Endothelial cell of umbilical vein (primary cell): Measurements from ENCODE around the gene AGPAT2. TPM values are rescaled to one million over a fixed set of nuclear protein-coding genes. Genes with fewer than 3 reads are reported as not detected.

Source experiments
- BruUV-seq: library from RNA; stranded (reverse); fragments of 400-500 nt; replicated peaks from 2 replicates; lab custom pipeline; 2021; lab: Mats Ljungman, UMichigan
- CTCF ChIA-PET: fragments of 300-600, 350-600 bp; sonication (Branson Sonifier 250); formaldehyde crosslinking; loops from one replicate; lab custom pipeline; 2021; ENCODE audit warnings: antibody characterized with exemption, inconsistent platforms; lab: Charles Lee
- POLR2A ChIA-PET: fragments of 300-600, 350-600 bp; sonication (Branson Sonifier 250); formaldehyde crosslinking; loops from one replicate; lab custom pipeline; 2021; ENCODE audit warnings: antibody characterized with exemption, inconsistent platforms; lab: Charles Lee
- DNase-seq: peaks from one replicate; pipeline ENCODE4 v3.0.0-alpha.2; 2011; ENCODE audit warnings: low read depth, low spot score
- FAIRE-seq: peaks from 2 replicates; lab custom pipeline; 2011; peaks lifted over from hg19 to GRCh38; lab: Jason Lieb, UNC
- H2AFZ ChIP-seq: 2 replicates; pipeline ENCODE4 v1.6.0; 2012; ENCODE audit warnings: low read depth, low read length, control low read depth, inconsistent platforms
- H3K27ac ChIP-seq: 2 replicates; pipeline ENCODE4 v1.5.1; 2011; ENCODE audit warnings: low read depth, mild to moderate bottlenecking, control low read depth, low read length, moderate library complexity; ENCODE audit not compliant: insufficient read depth
- H3K27me3 ChIP-seq, 2 experiments: 2 replicates each; pipeline versions ENCODE4 v1.6.0 to v1.6.1; 2011; ENCODE audit warnings: low read length in 2 of 2, mixed read lengths in 1 of 2; ENCODE audit not compliant: control insufficient read depth in 2 of 2, insufficient read depth in 2 of 2
- H3K36me3 ChIP-seq, 2 experiments: 2 replicates in 1 of 2; 3 replicates in 1 of 2; pipeline ENCODE4 v1.5.1; 2011; ENCODE audit warnings: low read length in 2 of 2, mild to moderate bottlenecking in 1 of 2, moderate library complexity in 1 of 2; ENCODE audit not compliant: control insufficient read depth in 2 of 2, insufficient read depth in 2 of 2; ENCODE audit errors: extremely low read depth in 1 of 2
- H3K4me1 ChIP-seq: 3 replicates; pipeline ENCODE4 v1.5.1; 2011; ENCODE audit warnings: mild to moderate bottlenecking, low read length; ENCODE audit not compliant: control insufficient read depth, insufficient read depth; ENCODE audit errors: extremely low read depth
- H3K4me2 ChIP-seq: 2 replicates; pipeline ENCODE4 v1.6.1; 2011; ENCODE audit warnings: low read length, control low read depth, mixed read lengths; ENCODE audit not compliant: insufficient read depth
- H3K4me3 ChIP-seq, 3 experiments: fragments of 200-600 bp in 1 of 3; sonication (generic), shearing (Covaris generic) in 1 of 3; replicated peaks in 1 of 3; 2 replicates each; pipeline ENCODE4 v1.5.1; 2011 to 2016; ENCODE audit warnings: control low read depth in 3 of 3, low read length in 3 of 3, mild to moderate bottlenecking in 2 of 3, inconsistent platforms in 1 of 3, low read depth in 1 of 3, moderate library complexity in 1 of 3; ENCODE audit not compliant: insufficient read depth in 1 of 3
- H3K79me2 ChIP-seq: 2 replicates; pipeline ENCODE4 v1.6.0; 2012; ENCODE audit warnings: low read length, inconsistent platforms; ENCODE audit not compliant: control insufficient read depth, insufficient read depth
- H3K9ac ChIP-seq: replicated peaks from 2 replicates; pipeline ENCODE3; 2011; ENCODE audit warnings: low read length, control low read depth; ENCODE audit not compliant: insufficient read depth; ENCODE audit errors: extremely low read depth
- H3K9me1 ChIP-seq: replicated peaks from 3 replicates; pipeline ENCODE4 v1.6.0; 2011; ENCODE audit warnings: mild to moderate bottlenecking, low read length; ENCODE audit not compliant: control insufficient read depth, insufficient read depth; ENCODE audit errors: extremely low read depth
- H3K9me3 ChIP-seq: replicated peaks from 2 replicates; pipeline ENCODE4 v1.5.1; 2012; ENCODE audit warnings: low read length, inconsistent platforms; ENCODE audit not compliant: control insufficient read depth, insufficient read depth
- H4K20me1 ChIP-seq: replicated peaks from 2 replicates; pipeline ENCODE3; 2011; ENCODE audit warnings: mild to moderate bottlenecking, low read length; ENCODE audit not compliant: control insufficient read depth, insufficient read depth; ENCODE audit errors: extremely low read depth
- CTCF ChIP-seq, 2 donors: IDR thresholded peaks; 1 replicate in 1 of 2; 2 replicates in 1 of 2; pipeline ENCODE4 v1.5.1; 2011; ENCODE audit warnings: low read length in 2 of 2, mild to moderate bottlenecking in 2 of 2, moderate library complexity in 2 of 2, control low read depth in 1 of 2, inconsistent platforms in 1 of 2, low read depth in 1 of 2; ENCODE audit not compliant: insufficient read depth in 1 of 2; ENCODE audit errors: extremely low read depth in 1 of 2
- EZH2 ChIP-seq: IDR thresholded peaks from 2 replicates; pipeline ENCODE4 v1.6.1; 2012; ENCODE audit warnings: borderline replicate concordance, low read depth, mild to moderate bottlenecking, moderate library complexity, low read length, inconsistent platforms; ENCODE audit not compliant: severe bottlenecking
- FOS ChIP-seq: IDR thresholded peaks from 2 replicates; pipeline ENCODE4 v1.6.1; 2011; ENCODE audit warnings: mild to moderate bottlenecking, low read length, moderate library complexity, borderline replicate concordance; ENCODE audit not compliant: insufficient read depth
- GATA2 ChIP-seq: IDR thresholded peaks from 2 replicates; pipeline ENCODE4 v1.7.0; 2011; ENCODE audit warnings: low read depth, mild to moderate bottlenecking, moderate library complexity, mixed read lengths, low read length; ENCODE audit not compliant: insufficient read length, insufficient read depth
- JUN ChIP-seq: IDR thresholded peaks from 2 replicates; pipeline ENCODE4 v1.6.1; 2011; ENCODE audit warnings: borderline replicate concordance, low read depth; ENCODE audit not compliant: insufficient read length, insufficient read depth
- MAX ChIP-seq: IDR thresholded peaks from 2 replicates; pipeline ENCODE4 v1.6.1; 2011; ENCODE audit not compliant: insufficient read depth, insufficient read length
- MYC ChIP-seq: IDR thresholded peaks from one replicate; pipeline ENCODE4 v1.6.1; 2011; ENCODE audit warnings: mild to moderate bottlenecking, low read depth, low read length
- POLR2A ChIP-seq: IDR thresholded peaks from 2 replicates; pipeline ENCODE4 v1.6.1; 2012; ENCODE audit warnings: low read depth, mild to moderate bottlenecking, control low read depth, low read length
- POLR2AphosphoS5 ChIP-seq: IDR thresholded peaks from 2 replicates; pipeline ENCODE4 v1.6.1; 2012; ENCODE audit warnings: low read depth, mild to moderate bottlenecking, control low read depth, low read length, moderate library complexity; ENCODE audit not compliant: insufficient read depth
- dilution Hi-C: fragments of 300-500 bp; cut with MboI; formaldehyde crosslinking; loops from one replicate; pipeline ENCODE4 v1.15.0; 2019; ENCODE audit warnings: low sequenced_read_pairs; ENCODE audit not compliant: extremely low pct_ligation_motif_present
- intact Hi-C: fragments of 100-400 bp; cut with micrococcal nuclease; formaldehyde crosslinking; loops from one replicate; pipeline ENCODE4 v1.10.0; 2022
- polyA plus RNA-seq, 4 experiments: library from polyadenylated mRNA; depleted of rRNA in 3 of 4; stranded (reverse) in 3 of 4; unstranded in 1 of 4; fragments of >200 nt; gene quantifications; 2 replicates each; pipeline versions ENCODE4 v1.2.1 to v1.2.3, GENCODE V29; 2011 to 2012; ENCODE audit warnings: missing spikeins in 1 of 4
- total RNA-seq: library from RNA; stranded (reverse); gene quantifications from 2 replicates; pipeline ENCODE4 v1.2.3, GENCODE V29; 2021

AGPAT2 gene
- total and polyA plus RNA-seq, 2 donors (not counting 3 experiments of a cell fraction or from before 2014, with no cell fraction given) = 45.5 to 55.3 TPM

GRCh38 chr9:136682710-136683109, 4.5 kb downstream of the AGPAT2 start:
- H2AFZ ChIP-seq = no peak overlapping the region
- H3K36me3 ChIP-seq = peaks cover 0 to 6% of the 10 kb centered on the region in 2 experiments
- no peaks in the 10 kb centered on the region for H3K27me3 ChIP-seq
- BruUV-seq = no TSS peak
- TF ChIP-seq GATA2 = no peak
- no peak for TF ChIP-seq EZH2
- TF ChIP-seq MAX = no peak
- TF ChIP-seq MYC = no peak
- TF ChIP-seq POLR2A = no peak
- TF ChIP-seq POLR2AphosphoS5 = no peak
- no peak for TF ChIP-seq CTCF (IDR thresholded peaks at IDR 0.05; ENCODE audit: extremely low read depth in 1 of 2, insufficient read depth in 1 of 2, low read depth in 1 of 2, low read length in 2 of 2)
- TF ChIP-seq FOS = no peak
- no peak for TF ChIP-seq JUN
- intact Hi-C loops = no loop called here
- no peak overlapping the region for H3K27ac ChIP-seq
- dilution Hi-C loops = no loop called here
- no peaks in the 10 kb centered on the region for H4K20me1 ChIP-seq
- ChIA-PET CTCF (interaction anchor here (1.1 kb wide), 1 partner anchor 11 kb away, joined by 3 read pairs; no protein-coding TSS in a partner anchor), POLR2A (no interaction called here)
- H3K9me3 ChIP-seq = no peaks in the 10 kb centered on the region
- no peak overlapping the region for H3K9ac ChIP-seq
- H3K4me3 ChIP-seq = no peak overlapping the region
- no peak overlapping the region for H3K4me2 ChIP-seq
- peaks cover 13% of the 10 kb centered on the region for H3K4me1 ChIP-seq
- H3K79me2 ChIP-seq = peaks cover 55% of the 10 kb centered on the region
- FAIRE-seq (no peak), DNase-seq (no peak)
- no peaks in the 10 kb centered on the region for H3K9me1 ChIP-seq
